Breast epithelium (tissue), 4 donors: Measurements from ENCODE around the gene PLTP. TPM values are rescaled to one million over a fixed set of nuclear protein-coding genes. Genes with fewer than 3 reads are reported as not detected.

Experiments used
- DNase-seq, 2 donors: peaks; one replicate each; pipeline ENCODE4 v3.0.0-alpha.2; 2019; ENCODE audit warnings: low spot score in 2 of 2
- H3K27ac ChIP-seq, 2 donors: fragments of 200-600 bp; sonication (generic) in 1 of 2; one replicate each; pipeline ENCODE4 v1.5.1; 2016 to 2019; ENCODE audit warnings: mild to moderate bottlenecking in 1 of 2
- H3K27me3 ChIP-seq, 2 donors: fragments of 200-600 bp; sonication (generic) in 1 of 2; one replicate each; pipeline versions ENCODE4 v1.5.1 to v1.6.0; 2017 to 2019; ENCODE audit warnings: control low read depth in 1 of 2, mild to moderate bottlenecking in 1 of 2
- H3K36me3 ChIP-seq: fragments of 200-600 bp; one replicate; pipeline ENCODE4 v1.5.1; 2019
- H3K4me1 ChIP-seq, 2 donors: fragments of 200-600 bp; sonication (generic); one replicate each; pipeline ENCODE4 v1.5.1; 2016 to 2019; ENCODE audit warnings: control low read depth in 1 of 2
- H3K4me3 ChIP-seq, 3 donors: fragments of 200-600 bp; sonication (generic); 1 replicate in 2 of 3; 2 replicates in 1 of 3; pipeline ENCODE4 v1.5.1; 2016 to 2019; ENCODE audit warnings: mild to moderate bottlenecking in 3 of 3, moderate library complexity in 2 of 3
- H3K9me3 ChIP-seq, 2 donors: fragments of 200-600 bp; sonication (generic) in 1 of 2; one replicate each; pipeline ENCODE4 v1.5.1; 2016 to 2019; ENCODE audit warnings: control low read depth in 1 of 2
- CTCF ChIP-seq, 3 donors: fragments of 450-650 bp; IDR thresholded peaks; one replicate each; pipeline ENCODE4 v1.5.1; 2016 to 2017; ENCODE audit warnings: antibody characterized with exemption in 3 of 3, mild to moderate bottlenecking in 3 of 3, moderate library complexity in 3 of 3
- POLR2A ChIP-seq: fragments of 450-650 bp; IDR thresholded peaks from one replicate; pipeline ENCODE4 v1.6.1; 2016; ENCODE audit warnings: antibody characterized with exemption, mild to moderate bottlenecking, moderate library complexity
- POLR2AphosphoS5 ChIP-seq, 3 donors: sonication (generic); formaldehyde crosslinking; IDR thresholded peaks; one replicate each; pipeline ENCODE4 v1.6.1; 2017; ENCODE audit warnings: antibody characterized with exemption in 3 of 3
- intact Hi-C: fragments of 100-400 bp; cut with DNase I; formaldehyde crosslinking; loops from one replicate; pipeline ENCODE4 v1.15.1; 2023; ENCODE audit warnings: low total_unique reads
- total RNA-seq, 3 donors: library from RNA; depleted of rRNA; stranded (reverse); fragments of >200 nt; gene quantifications; one replicate each; pipeline ENCODE4 v1.1.0, GENCODE V29; 2016

The PLTP gene
- total RNA-seq, 3 donors from 2014 or later = 78.3 to 405 (median 100.0) TPM

- Histone ChIP-seq H3K4me1 (peaks cover 4 to 11% of the 10 kb centered on the region in 2 donors), H3K27ac (no peak overlapping the region), H3K9me3 (no peaks in the 10 kb centered on the region), H3K4me3 (no peak overlapping the region), H3K27me3 (no peaks in the 10 kb centered on the region), H3K36me3 (no peaks in the 10 kb centered on the region)
- no peak for DNase-seq
- intact Hi-C loops = no loop called here
- TF ChIP-seq POLR2A (no peak), CTCF (IDR thresholded peaks at IDR 0.05) (no peak), POLR2AphosphoS5 (IDR thresholded peaks at IDR 0.05) (no peak)
Observed at GRCh38 chr20:45892828-45893500, 19.0 kb downstream of the PLTP start.

- TF ChIP-seq POLR2A = no peak
- TF ChIP-seq CTCF (IDR thresholded peaks at IDR 0.05) = no peak
- no peak for TF ChIP-seq POLR2AphosphoS5 (IDR thresholded peaks at IDR 0.05)
- Histone ChIP-seq H3K27ac (peak overlapping the region; percentile 79 to 93), H3K9me3 (no peaks in the 10 kb centered on the region), H3K36me3 (no peaks in the 10 kb centered on the region), H3K4me3 (peak overlapping the region; percentile 81 to 90 (median 86)), H3K4me1 (peaks cover 4 to 11% of the 10 kb centered on the region in 2 donors), H3K27me3 (no peaks in the 10 kb centered on the region)
- no peak for DNase-seq
- intact Hi-C loops = no loop called here
Observed at GRCh38 chr20:45892049-45892825, 19.7 kb downstream of the PLTP start.

GRCh38 chr20:45890985-45891983 lies 20.7 kb downstream of the PLTP start, which contains the start of the genes CTSA and NEURL2:
CTSA (plus strand) TSS chr20:45891335; CDS start chr20:45891569, 234 bp downstream.
NEURL2 (minus strand) TSS chr20:45891208; CDS start chr20:45890991, 217 bp downstream.
- Histone ChIP-seq H3K4me3 (peak within 1 kb of the TSS; percentile 81 to 90 (median 86)), H3K9me3 (no peaks in the 10 kb centered on the region), H3K27ac (peak within 1 kb of the TSS; percentile 79 to 93), H3K27me3 (no peaks in the 10 kb centered on the region), H3K4me1 (peaks cover 4 to 11% of the 10 kb centered on the region in 2 donors), H3K36me3 (no peaks in the 10 kb centered on the region)
- TF ChIP-seq POLR2AphosphoS5 (IDR thresholded peaks at IDR 0.05) (peak; percentile 88 to 97 (median 96)), POLR2A (no peak), CTCF (IDR thresholded peaks at IDR 0.05) (peak in 1 of 3 donors; percentile 17)
- DNase-seq = peak; percentile 87 to 93
- intact Hi-C loops = no loop called here

GRCh38 chr20:45890077-45890984 lies 21.6 kb downstream of the PLTP start:
- no peaks in the 10 kb centered on the region for H3K36me3 ChIP-seq
- intact Hi-C loops = no loop called here
- TF ChIP-seq POLR2AphosphoS5 (IDR thresholded peaks at IDR 0.05) (peak in 1 of 3 donors; percentile 25), POLR2A (no peak), CTCF (IDR thresholded peaks at IDR 0.05) (peak; percentile 29 to 48 (median 34))

More at GRCh38 chr20:45890077-45890984, 21.6 kb downstream of the PLTP start:
- Histone ChIP-seq H3K27me3 (no peaks in the 10 kb centered on the region), H3K9me3 (no peaks in the 10 kb centered on the region), H3K4me3 (peak overlapping the region; percentile 81 to 90 (median 86)), H3K4me1 (peaks cover 4 to 11% of the 10 kb centered on the region in 2 donors), H3K27ac (peak overlapping the region; percentile 79 to 93)
- peak; percentile 69 to 75 for DNase-seq
